HG02763 (cell line): ENCODE results near the gene MYO1G.
A peak's percentile ranks its signal among the peaks of the same experiment; 100 is the strongest.
"Not testable (repeated sequence)": the region's sequence is repeated elsewhere in the genome, so short reads cannot be mapped to it uniquely, and the experiment has no call there.

Experiments
- ATAC-seq: cut with Tn5 transposase; IDR thresholded peaks from one replicate; pipeline ENCODE4 v1.9.1; 2021; ENCODE audit warnings: mild to moderate bottlenecking, moderate library complexity; ENCODE audit not compliant: unreplicated experiment

MYO1G gene

DNA sequence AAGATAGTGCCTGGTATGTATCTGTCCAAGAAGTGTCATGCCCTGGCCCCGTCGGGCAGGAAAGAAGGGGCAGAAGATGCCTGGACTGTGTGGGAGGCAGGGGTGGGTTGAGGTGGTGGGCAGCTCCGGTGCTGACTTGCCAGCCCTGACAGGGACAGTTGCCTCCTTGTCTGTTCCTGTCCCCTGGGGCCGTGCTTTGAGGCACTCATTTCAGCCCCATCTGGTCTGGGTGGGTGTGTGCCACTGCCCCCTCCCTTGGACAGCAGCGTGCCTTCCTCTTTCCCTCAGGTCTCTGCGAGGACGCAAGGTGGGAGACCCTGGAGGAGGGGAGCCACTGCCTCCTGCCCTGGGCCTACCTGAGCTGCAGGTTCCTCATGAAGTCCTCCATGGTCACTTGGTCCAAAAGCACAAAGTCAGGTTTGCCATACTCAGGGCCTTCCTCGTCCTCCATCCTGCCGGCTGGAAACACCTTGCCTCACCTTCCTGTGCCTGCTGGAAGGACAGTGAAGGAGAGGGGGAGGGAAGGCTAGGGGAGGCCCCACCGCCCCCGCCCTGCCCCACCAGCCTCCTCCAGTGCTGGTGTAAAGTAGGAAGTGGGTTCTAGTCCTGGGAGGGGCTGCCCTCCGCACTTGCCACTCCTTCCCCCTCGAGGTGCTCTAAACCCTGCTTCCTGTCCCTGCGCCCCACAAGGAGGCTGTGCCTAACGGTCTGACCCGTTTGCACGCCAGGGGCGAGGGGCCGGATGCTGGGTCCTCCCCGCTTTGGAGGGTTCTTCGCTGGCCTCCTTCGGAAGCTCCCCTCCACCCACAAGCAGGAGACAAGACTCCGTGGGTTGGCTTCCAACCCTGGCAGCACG is at the start of gene MYO1G:
Gene MYO1G (minus strand): TSS at position 505 of the 856 bp plus-strand sequence. CDS start 54 bp downstream, at position 451.
- ATAC-seq: peak; percentile 57

DNA sequence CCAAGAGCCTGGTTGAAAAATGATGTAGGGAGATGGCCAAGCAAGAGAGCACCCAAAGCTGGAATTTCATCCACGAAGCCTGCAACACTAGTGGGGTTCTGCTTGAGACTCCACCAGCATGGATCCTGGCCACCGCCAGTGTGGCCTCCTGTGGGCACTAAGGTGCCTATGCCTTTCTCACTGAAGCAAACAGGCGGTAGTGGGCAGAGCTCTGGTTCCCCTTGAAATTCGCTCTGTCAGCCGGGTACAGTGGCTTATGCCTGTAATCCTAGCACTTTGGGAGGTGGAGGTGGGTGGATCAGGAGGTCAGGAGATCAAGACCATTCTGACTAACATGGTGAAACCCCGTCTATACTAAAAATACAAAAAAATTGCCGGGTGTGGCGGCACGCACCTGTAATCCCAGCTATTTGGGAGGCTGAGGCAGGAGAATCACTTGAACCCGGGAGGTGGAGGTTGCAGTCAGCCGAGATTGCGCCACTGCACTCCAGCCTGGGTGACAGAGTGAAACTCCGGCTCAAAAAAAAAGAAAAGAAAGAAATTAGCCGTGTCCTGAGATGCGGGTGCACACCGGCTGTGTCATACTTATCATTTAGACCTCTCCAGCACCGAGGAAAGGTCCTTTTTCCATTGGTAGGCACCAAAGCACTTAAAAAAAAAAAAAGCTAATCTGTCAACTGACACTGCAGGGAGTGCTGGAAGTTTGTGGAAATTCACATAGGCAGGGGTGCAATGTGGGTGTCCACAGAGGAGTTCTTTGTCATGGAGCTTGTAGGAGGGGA is 49.5 kb upstream of the MYO1G start:
- no peak for ATAC-seq

DNA sequence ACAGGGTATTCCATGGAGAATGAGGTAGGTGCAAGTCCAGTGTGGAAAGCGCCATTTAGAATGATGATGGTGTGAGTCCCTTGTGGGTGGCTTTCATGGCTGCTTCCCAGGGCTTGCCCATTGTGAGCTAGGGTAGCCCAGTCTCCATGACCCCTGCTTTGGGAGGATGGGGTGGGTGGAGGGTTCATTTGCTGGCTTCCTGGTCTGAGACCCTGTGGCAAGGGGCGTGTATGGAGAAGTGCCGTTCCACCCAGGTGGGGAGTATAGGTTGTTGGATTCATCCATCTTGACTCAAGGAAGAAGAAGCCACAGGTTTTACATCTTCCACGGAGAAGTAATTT is 48.9 kb upstream of the MYO1G start:
- peak; percentile 25 for ATAC-seq

DNA sequence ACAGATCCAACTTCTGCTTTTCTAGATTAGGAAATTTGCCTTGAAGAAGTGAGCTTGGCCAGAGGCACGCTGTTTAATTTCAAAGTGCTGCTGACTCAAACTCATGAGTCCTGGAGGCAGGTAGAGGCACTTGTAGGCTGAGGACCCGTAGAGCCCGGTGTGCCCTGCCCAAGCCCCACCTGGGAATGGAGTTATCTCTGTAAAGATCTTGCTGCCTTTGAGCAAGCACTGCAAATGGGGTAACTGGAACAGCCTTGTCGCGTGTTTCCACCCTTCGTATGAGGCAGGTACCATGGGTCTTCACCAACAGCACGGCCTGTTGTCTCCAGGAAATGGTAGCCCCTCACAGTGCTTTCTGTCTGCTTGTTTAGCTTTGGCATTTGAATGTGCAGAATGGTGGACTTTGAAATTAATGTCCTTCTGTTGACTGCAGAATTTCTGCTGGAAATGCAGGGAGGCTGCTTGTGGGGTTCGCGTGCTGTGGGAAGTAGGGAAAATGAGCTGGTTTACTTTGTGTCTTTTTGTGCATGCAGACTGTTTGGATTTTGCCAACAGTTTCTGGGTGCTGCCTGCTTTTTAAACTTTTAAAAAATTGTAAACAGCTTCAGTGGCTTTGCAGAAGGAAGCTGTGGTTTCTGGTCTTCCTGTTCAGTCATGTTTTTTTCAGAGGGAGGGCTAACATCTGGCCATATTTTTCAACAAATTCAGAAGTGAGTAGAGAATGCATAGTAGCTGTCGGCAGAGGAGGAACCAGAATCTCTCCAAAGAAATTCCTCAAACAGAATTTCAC is 48.4 kb upstream of the MYO1G start:
- ATAC-seq: peak; percentile 47

GRCh38 chr7:45026013-45026412 is 47.2 kb upstream of the MYO1G start:
- ATAC-seq: no peak

GRCh38 chr7:45025473-45025872 is 46.7 kb upstream of the MYO1G start:
- not testable (repeated sequence) for ATAC-seq

GRCh38 chr7:45024126-45024744 is 45.4 kb upstream of the MYO1G start:
- ATAC-seq: no peak

GRCh38 chr7:45021604-45022296 is 42.9 kb upstream of the MYO1G start:
- ATAC-seq: peak; percentile 59

DNA sequence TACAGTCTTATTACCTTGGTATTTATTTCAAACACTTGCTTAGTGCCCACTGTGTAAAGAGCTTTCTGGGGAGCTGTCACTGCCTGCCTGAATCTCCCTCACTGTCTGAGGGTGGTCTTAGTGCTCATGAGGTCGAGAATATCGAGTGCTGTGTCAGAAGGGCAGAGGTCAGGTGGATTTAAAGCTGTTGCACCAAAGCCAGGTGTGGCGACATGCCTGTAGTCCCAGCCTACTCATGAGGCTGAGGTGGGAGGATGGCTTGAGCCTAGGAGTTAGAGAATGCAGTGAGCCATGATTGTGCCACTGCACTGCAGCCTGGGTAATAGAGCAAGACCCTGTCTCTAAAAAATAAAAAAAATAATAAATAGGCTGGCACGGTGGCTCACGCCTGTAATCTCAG is 42.1 kb upstream of the MYO1G start:
- no peak for ATAC-seq

DNA sequence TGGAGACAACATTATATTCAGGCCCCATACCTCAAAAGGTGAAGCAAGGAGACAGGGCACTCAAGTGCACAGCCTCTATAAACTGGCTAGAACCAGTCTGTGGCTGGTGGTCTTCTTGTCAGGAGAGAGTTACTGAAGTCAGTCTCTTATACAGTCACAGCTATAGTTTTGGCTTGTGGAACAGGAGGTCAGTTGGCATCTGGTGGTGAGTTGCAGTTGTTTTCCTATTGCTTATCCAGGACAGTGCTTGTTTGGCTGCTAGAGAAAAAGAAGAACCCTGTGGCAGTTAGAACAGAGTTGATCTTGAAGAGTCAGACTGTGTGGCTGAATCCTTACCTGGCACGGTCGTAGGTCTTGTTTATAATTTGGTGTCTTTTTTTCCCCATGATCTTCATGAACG is 38.4 kb upstream of the MYO1G start:
- no peak for ATAC-seq

GRCh38 chr7:45015313-45015712 is 36.5 kb upstream of the MYO1G start:
- no peak for ATAC-seq

DNA sequence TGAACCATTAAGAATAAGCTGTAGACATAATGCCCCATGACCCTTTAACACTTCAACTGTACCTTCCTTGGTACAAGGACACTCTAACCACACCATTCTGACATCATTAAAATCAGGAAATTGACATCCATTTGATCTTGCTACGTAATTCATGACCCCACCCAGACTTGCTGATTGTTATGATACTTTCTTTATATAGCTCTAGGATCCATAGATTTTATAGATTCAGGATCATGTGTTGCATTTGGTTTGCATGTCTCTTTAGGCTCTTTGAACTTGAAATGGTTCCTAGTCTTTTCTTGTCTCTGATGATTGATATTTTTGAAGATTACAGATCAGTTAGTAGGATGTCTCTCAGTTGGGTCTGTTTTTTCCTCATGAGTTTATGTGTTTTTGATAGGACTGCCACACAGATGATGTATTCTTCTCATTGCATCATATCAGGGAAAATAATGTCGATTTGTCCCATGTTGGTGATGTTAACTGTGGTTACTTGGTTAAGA is 34.7 kb upstream of the MYO1G start:
- ATAC-seq: no peak

DNA sequence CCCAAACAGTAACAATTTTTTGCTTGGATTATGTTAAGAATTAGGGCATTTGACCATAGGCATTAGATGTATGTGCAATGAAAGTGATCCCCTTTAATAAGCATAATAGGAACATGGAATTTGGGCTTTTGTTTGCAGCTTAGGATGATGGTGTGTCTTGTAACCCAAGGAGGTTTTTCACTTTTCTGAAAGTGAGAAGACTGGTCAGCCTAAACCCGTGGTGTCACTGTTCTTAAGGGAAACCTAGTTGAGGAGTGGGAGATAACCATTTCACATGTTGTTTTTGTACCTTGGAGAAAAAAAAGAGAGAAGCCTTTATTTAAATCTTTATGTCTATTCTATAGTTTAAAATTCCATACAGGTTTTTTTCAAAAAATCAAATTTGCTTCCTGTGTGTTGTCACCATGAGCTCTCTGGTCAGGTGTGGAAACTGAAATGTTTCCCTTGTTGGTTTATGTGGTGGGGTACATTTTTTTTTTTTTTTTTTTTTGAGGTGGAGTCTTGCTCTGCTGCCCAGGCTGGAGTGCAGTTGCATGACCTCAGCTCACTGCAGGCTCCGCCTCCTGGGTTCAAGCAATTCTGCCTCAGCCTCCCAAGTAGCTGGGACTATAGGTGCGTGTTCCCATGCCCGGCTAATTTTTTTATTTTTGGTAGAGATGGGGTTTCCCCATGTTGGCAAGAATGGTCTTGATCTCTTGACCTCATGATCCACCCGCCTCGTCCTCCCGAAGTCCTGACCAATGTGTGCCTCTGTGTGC is 28.9 kb upstream of the MYO1G start:
- peak; percentile 63 for ATAC-seq

GRCh38 chr7:45007106-45007505 is 28.3 kb upstream of the MYO1G start:
- no peak for ATAC-seq

- no peak for ATAC-seq
Observed at GRCh38 chr7:45003789-45004188, 25.0 kb upstream of the MYO1G start.

GRCh38 chr7:45001826-45002225 is 23.0 kb upstream of the MYO1G start:
- ATAC-seq: no peak

DNA sequence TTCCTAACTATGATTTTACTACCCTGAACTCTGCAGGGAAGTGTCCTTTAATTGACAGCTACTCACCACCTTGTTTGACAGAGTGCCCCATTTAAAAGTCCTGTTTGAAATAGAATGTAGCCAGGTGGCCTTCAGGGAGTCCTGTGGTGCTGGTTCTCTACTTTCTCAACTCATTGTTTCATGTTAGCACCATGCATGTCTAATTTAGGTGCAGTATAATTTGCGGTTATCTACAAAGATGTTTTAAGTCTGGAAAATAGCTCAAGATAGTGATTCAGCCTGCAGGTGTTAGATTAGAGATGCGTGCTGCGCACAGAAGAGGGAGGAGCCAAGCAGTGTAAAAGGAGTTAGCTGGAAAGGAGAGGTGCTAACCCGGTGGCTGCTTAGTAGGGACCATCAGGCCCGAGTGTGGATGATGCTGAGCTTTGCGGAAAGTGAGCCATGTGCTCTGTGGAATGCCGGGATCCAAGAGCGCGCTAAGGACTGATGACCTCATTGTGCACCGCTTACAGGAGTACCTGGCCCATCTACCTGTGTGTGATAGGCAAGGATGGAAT is 22.4 kb upstream of the MYO1G start:
- peak; percentile 27 for ATAC-seq

DNA sequence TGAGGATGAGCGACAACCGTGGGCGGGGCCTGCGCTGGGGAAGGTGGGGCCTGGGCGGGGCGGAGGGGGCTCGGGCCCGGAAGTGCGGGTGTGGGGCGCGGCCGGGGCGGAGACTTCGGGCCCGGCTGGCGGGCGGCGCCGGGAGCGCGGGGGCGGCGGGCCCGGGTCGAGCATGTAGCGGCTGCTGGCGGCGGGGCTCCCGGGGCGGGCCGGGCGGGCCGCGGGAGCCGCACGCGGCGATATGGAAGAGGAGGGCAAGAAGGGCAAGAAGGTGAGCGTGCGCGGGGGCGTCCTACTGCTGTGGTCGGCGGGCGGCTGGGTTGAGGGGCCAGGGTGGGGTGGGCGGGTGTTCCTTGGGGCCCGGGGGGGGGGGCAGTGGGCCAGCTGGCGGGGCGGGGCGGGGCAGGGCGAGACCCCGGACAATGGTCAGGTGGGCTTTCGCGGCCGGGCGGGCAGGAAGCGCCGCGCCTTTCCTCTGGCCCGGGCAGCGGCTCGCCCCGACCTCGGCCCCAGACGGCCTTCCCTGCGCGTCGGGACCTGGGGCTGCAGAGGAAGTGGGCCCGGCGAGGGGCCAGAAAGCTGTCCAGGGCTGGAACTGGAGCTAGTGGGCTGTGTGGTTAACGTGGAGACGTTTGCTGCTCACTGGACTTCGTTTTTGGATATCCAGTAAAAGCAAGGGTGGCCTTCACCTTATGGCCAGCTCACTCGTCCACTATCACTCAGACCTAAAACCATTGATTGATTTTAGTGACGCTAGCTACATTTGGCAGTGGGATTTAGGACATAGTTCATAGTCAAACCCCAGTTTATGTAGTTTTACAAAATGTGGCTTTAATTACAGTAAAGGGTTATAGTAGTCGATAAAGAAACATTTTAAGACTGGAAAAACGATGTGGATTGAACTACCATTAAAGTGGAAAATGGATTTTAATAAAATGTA is 21.5 kb upstream of the MYO1G start, which contains the start of gene CCM2:
Gene CCM2 (plus strand): TSS at position 109 of the 940 bp plus-strand sequence. CDS start 133 bp downstream, at position 242.
- ATAC-seq: peak; percentile 2
